OCI-LY1 (cell line): ENCODE measurements around the gene CC2D2A.

Source experiments
- CTCF ChIP-seq: fragments of 200-600 bp; sonication (generic), shearing (Covaris generic); IDR thresholded peaks from 2 replicates; pipeline ENCODE4 v1.5.1; 2017; ENCODE audit warnings: mild to moderate bottlenecking, antibody characterized with exemption, low read length, moderate library complexity, mixed read lengths
- EZH2 ChIP-seq: fragments of 200-600 bp; sonication (generic), shearing (Covaris generic); IDR thresholded peaks from 2 replicates; pipeline ENCODE4 v1.8.0; 2017; ENCODE audit warnings: borderline replicate concordance, mixed run types, mild to moderate bottlenecking, antibody characterized with exemption, low read length, moderate library complexity, mixed read lengths

GRCh38 chr4:15434676-15435075 lies 35.0 kb upstream of the CC2D2A start:
- TF ChIP-seq CTCF (no peak), EZH2 (no peak)
